ENCODE measurements around the gene LRRIQ4.

The LRRIQ4 gene

GRCh38 chr3:169781209-169781855 lies 31.3 kb upstream of the LRRIQ4 start:
- TF ChIP-seq GATA3 (IDR thresholded peaks at IDR 0.05; ENCODE audit: low read depth, low read length) (no peak), GATA2 (IDR thresholded peaks at IDR 0.05; ENCODE audit: low read depth, low read length) (no peak)

- TF ChIP-seq GATA3 (IDR thresholded peaks at IDR 0.05; ENCODE audit: low read depth, low read length) (no peak), GATA2 (IDR thresholded peaks at IDR 0.05; ENCODE audit: low read depth, low read length) (no peak)
These were observed 25.6 kb upstream of the LRRIQ4 start for GRCh38 chr3:169787120-169787519.

- TF ChIP-seq GATA2 (IDR thresholded peaks at IDR 0.05; ENCODE audit: low read depth, low read length) (no peak), GATA3 (IDR thresholded peaks at IDR 0.05; ENCODE audit: low read depth, low read length) (no peak)
These were observed 24.9 kb upstream of the LRRIQ4 start for GRCh38 chr3:169787791-169788190.

GRCh38 chr3:169790219-169790618 lies 22.5 kb upstream of the LRRIQ4 start:
- no peak for TF ChIP-seq GATA3 (IDR thresholded peaks at IDR 0.05; ENCODE audit: low read depth, low read length)
- TF ChIP-seq GATA2 (IDR thresholded peaks at IDR 0.05; ENCODE audit: low read depth, low read length), result no peak

- TF ChIP-seq GATA3 (IDR thresholded peaks at IDR 0.05; ENCODE audit: low read depth, low read length) (no peak), GATA2 (IDR thresholded peaks at IDR 0.05; ENCODE audit: low read depth, low read length) (no peak)
These were observed 21.8 kb upstream of the LRRIQ4 start for GRCh38 chr3:169790687-169791429.

- TF ChIP-seq GATA2 (IDR thresholded peaks at IDR 0.05; ENCODE audit: low read depth, low read length), result no peak
- no peak for TF ChIP-seq GATA3 (IDR thresholded peaks at IDR 0.05; ENCODE audit: low read depth, low read length)
These were observed 20.3 kb upstream of the LRRIQ4 start for GRCh38 chr3:169792359-169792758.

- TF ChIP-seq GATA2 (IDR thresholded peaks at IDR 0.05; ENCODE audit: low read depth, low read length), result no peak
- no peak for TF ChIP-seq GATA3 (IDR thresholded peaks at IDR 0.05; ENCODE audit: low read depth, low read length)
These were observed 8.0 kb upstream of the LRRIQ4 start for GRCh38 chr3:169804681-169805080.

GRCh38 chr3:169809230-169809795 lies 3.4 kb upstream of the LRRIQ4 start:
- TF ChIP-seq GATA2 (IDR thresholded peaks at IDR 0.05; ENCODE audit: low read depth, low read length), result no peak
- TF ChIP-seq GATA3 (IDR thresholded peaks at IDR 0.05; ENCODE audit: low read depth, low read length), result no peak

- TF ChIP-seq GATA3 (IDR thresholded peaks at IDR 0.05; ENCODE audit: low read depth, low read length) (no peak), GATA2 (IDR thresholded peaks at IDR 0.05; ENCODE audit: low read depth, low read length) (peak; percentile 31; the same call in 1 of the 2 replicates)
These were observed 889 bp upstream of the LRRIQ4 start for GRCh38 chr3:169811631-169812331.

GRCh38 chr3:169813278-169813677 lies 608 bp downstream of the LRRIQ4 start:
- TF ChIP-seq GATA2 (IDR thresholded peaks at IDR 0.05; ENCODE audit: low read depth, low read length), result no peak
- no peak for TF ChIP-seq GATA3 (IDR thresholded peaks at IDR 0.05; ENCODE audit: low read depth, low read length)

GRCh38 chr3:169813757-169814517 lies 1.3 kb downstream of the LRRIQ4 start:
- no peak for TF ChIP-seq GATA3 (IDR thresholded peaks at IDR 0.05; ENCODE audit: low read depth, low read length)
- TF ChIP-seq GATA2 (IDR thresholded peaks at IDR 0.05; ENCODE audit: low read depth, low read length), result no peak

GRCh38 chr3:169815590-169816150 lies 3.0 kb downstream of the LRRIQ4 start:
- no peak for TF ChIP-seq GATA2 (IDR thresholded peaks at IDR 0.05; ENCODE audit: low read depth, low read length)
- TF ChIP-seq GATA3 (IDR thresholded peaks at IDR 0.05; ENCODE audit: low read depth, low read length), result no peak

- TF ChIP-seq GATA3 (IDR thresholded peaks at IDR 0.05; ENCODE audit: low read depth, low read length) (no peak), GATA2 (IDR thresholded peaks at IDR 0.05; ENCODE audit: low read depth, low read length) (no peak)
These were observed 5.6 kb downstream of the LRRIQ4 start for GRCh38 chr3:169818316-169818715.
